ENCODE data around the gene KREMEN2.
"Not testable (repeated sequence)": the region's sequence is repeated elsewhere in the genome, so short reads cannot be mapped to it uniquely, and the experiment has no call there.

The KREMEN2 gene

DNA sequence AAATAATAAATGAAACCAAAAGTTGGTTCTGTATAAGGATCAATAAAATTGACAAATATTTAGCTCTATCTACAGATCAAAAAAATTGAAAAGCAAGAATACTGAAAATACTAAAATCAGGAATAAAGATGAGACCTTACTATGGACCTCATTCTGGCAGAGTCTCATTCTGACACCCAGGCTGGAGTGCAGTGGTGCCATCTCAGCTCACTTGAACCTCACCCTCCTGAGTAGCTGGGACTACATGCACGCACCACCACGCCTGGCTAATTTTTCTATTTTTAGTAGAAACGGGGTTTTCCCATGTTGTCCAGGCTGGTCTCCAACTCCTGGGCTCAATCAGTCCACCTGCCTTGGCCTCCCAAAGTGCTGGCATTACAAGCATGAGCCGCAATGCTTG is 22.0 kb upstream of the KREMEN2 start:
- TF ChIP-seq CTCF (IDR thresholded peaks at IDR 0.05; ENCODE audit: insufficient read depth, low read depth, low read length, missing control alignments), result no peak
- no peak overlapping the region for H3K4me3 ChIP-seq (ENCODE audit: low read depth, low read length)
- no peak for DNase-seq (ENCODE audit: low read depth)

DNA sequence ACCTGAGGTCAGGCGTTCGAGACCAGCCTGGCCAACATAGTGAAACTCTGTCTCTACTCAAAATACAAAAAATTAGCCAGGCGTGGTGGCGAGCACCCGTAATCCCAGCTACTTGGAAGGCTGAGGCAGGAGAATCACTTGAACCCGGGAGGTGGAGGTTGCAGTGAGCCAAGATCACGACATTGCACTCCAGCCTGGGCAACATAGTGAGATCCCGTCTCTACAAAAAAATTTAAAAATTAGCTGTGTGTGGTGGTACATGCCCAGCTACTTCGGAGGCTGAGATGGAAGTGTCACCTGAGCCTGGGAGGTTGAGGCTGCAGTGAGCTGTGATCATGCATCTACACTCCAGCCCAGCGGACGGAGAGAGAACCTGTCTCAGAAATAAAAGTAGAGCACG is 20.4 kb upstream of the KREMEN2 start:
- not testable (repeated sequence) for DNase-seq (ENCODE audit: low read depth); H3K4me3 ChIP-seq (ENCODE audit: low read depth, low read length)

- no peak for DNase-seq (ENCODE audit: low read depth)
- H3K4me3 ChIP-seq (ENCODE audit: low read depth, low read length), result no peak overlapping the region
- TF ChIP-seq CTCF (IDR thresholded peaks at IDR 0.05; ENCODE audit: insufficient read depth, low read depth, low read length, missing control alignments), result no peak
These were observed 17.4 kb upstream of the KREMEN2 start for GRCh38 chr16:2946649-2947048.

- DNase-seq (ENCODE audit: low read depth), result no peak
- H3K4me3 ChIP-seq (ENCODE audit: low read depth, low read length), result no peak overlapping the region
These were observed 15.0 kb upstream of the KREMEN2 start for GRCh38 chr16:2948807-2949704.

DNA sequence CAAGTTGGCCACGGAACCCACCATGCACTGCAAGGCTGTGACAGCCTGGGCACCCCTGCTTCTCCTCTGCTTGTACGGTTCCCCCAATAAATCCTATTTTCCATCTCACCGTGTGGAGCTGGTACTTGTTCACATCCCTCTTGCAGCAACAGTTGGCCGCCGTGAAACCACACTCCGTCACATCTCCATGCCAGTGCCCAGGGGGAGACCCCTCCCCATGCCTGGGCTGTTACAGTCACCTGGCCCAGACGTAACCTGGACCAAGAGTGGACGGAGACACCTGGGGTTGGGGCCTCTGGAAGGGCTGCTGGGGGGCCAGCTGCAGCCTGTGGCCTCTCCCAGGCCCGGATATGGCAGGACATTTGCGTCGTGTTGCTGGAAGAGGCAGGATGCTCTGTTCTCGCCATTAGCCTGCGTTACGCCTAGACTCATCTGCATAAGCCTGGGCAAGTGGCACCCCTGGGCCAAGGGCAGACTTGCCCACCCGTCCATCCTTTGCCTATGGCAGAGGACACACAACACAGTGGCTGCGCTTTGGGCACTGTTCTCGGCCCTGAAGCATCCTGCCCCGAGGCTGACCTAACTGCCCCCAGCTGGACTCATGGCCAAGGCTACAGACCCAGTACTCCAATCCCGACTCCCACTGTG is 14.2 kb upstream of the KREMEN2 start:
- no peak for DNase-seq (ENCODE audit: low read depth)
- no peak for TF ChIP-seq CTCF (IDR thresholded peaks at IDR 0.05; ENCODE audit: insufficient read depth, low read depth, low read length, missing control alignments)
- no peak overlapping the region for H3K4me3 ChIP-seq (ENCODE audit: low read depth, low read length)

More at GRCh38 chr16:2948807-2949704, 15.0 kb upstream of the KREMEN2 start:
- no peak for TF ChIP-seq CTCF (IDR thresholded peaks at IDR 0.05; ENCODE audit: insufficient read depth, low read depth, low read length, missing control alignments)

DNA sequence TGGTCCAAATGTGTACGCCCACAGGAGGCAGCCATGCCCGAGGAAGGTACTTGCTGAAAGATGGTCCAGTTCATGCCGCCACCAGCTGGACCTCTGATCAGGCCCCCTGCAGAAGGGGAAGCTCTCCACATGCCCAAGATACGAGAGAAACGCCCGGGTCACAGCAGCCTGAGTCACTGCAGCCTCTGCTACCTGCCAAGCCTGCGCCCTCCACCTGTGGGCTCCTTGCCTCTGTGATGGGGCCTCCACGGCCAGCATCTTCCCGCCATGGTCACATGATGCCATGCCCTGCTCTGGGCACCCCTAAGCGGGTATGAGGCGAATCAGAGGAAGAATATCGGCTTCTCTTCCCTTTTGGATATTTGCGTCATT is 13.7 kb upstream of the KREMEN2 start:
- no peak for TF ChIP-seq CTCF (IDR thresholded peaks at IDR 0.05; ENCODE audit: insufficient read depth, low read depth, low read length, missing control alignments)
- H3K4me3 ChIP-seq (ENCODE audit: low read depth, low read length), result no peak overlapping the region
- DNase-seq (ENCODE audit: low read depth), result no peak

DNA sequence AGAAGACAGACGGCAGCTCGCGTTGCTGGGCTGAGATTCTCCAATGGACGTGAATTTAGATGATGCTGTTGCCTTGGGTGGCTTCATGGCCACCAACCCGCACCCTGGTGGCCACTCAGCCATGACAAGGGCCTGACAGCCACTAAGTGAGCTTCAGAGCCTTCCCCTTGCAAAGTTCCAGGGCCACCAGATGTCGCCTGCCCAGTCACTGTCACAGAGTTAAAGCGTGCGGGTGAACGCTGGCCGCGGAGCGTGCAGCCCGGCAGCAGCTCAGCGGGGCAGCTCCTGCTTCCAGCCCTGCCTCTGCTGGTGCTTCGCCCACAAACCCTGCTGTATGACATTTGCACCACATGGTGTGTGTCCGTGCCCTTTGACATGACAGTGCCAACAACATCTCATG is 13.3 kb upstream of the KREMEN2 start:
- no peak for TF ChIP-seq CTCF (IDR thresholded peaks at IDR 0.05; ENCODE audit: insufficient read depth, low read depth, low read length, missing control alignments)
- no peak for DNase-seq (ENCODE audit: low read depth)
- H3K4me3 ChIP-seq (ENCODE audit: low read depth, low read length), result no peak overlapping the region

All from GM12865 (cell line).